ENCODE data around the gene ANXA7. TPM values are rescaled to one million over a fixed set of nuclear protein-coding genes. Genes with fewer than 3 reads are reported as not detected.

The ANXA7 gene
- total RNA-seq: 116 TPM
- long read RNA-seq, transcript ANXA7-202 (13 exons, 2,452 nt): minor isoform, 32 of 357 reads
- long read RNA-seq, transcript ANXA7-201 (14 exons, 2,174 nt): major isoform, 234 of 357 reads
- long read RNA-seq, partial matches to known transcripts: 56 of 357 reads
- long read RNA-seq, other reads (novel, unspliced or antisense): 35 of 357 reads

GRCh38 chr10:73413528-73414229 lies at the start of gene ANXA7:
Gene ANXA7, minus strand, starts transcription at chr10:73414058. Its CDS starts 13,202 bp downstream, at chr10:73400856.
- intact Hi-C loops (cut with micrococcal nuclease): no loop called here
- DNase-seq (peak; percentile 97), ATAC-seq (peak; percentile 99)

- ATAC-seq (no peak), DNase-seq (no peak)
- intact Hi-C loops (cut with micrococcal nuclease): no loop called here
Measured at GRCh38 chr10:73460897-73461296, 47.0 kb upstream of the ANXA7 start.

GRCh38 chr10:73459683-73460314 lies 45.9 kb upstream of the ANXA7 start:
- DNase-seq (no peak), ATAC-seq (no peak)
- intact Hi-C loops (cut with micrococcal nuclease): no loop called here

GRCh38 chr10:73456187-73456890 lies 42.5 kb upstream of the ANXA7 start:
- intact Hi-C loops (cut with micrococcal nuclease): no loop called here
- DNase-seq (no peak), ATAC-seq (peak; percentile 28)

- ATAC-seq: no peak
- intact Hi-C loops (cut with micrococcal nuclease): no loop called here
- no peak for DNase-seq
Measured at GRCh38 chr10:73449113-73449512, 35.3 kb upstream of the ANXA7 start.

GRCh38 chr10:73448384-73448783 lies 34.5 kb upstream of the ANXA7 start:
- DNase-seq (no peak), ATAC-seq (peak; percentile 66)
- intact Hi-C loops (cut with micrococcal nuclease): no loop called here

- ATAC-seq (no peak), DNase-seq (no peak)
- intact Hi-C loops (cut with micrococcal nuclease): no loop called here
Measured at GRCh38 chr10:73446926-73447325, 33.1 kb upstream of the ANXA7 start.

GRCh38 chr10:73444457-73444856 lies 30.6 kb upstream of the ANXA7 start:
- ATAC-seq (no peak), DNase-seq (no peak)
- intact Hi-C loops (cut with micrococcal nuclease): no loop called here

- ATAC-seq (no peak), DNase-seq (no peak)
- intact Hi-C loops (cut with micrococcal nuclease): no loop called here
Measured at GRCh38 chr10:73439605-73440312, 25.9 kb upstream of the ANXA7 start.

GRCh38 chr10:73439055-73439454 lies 25.2 kb upstream of the ANXA7 start:
- DNase-seq (no peak), ATAC-seq (no peak)
- intact Hi-C loops (cut with micrococcal nuclease): no loop called here

- intact Hi-C loops (cut with micrococcal nuclease): no loop called here
- ATAC-seq (peak; percentile 96), DNase-seq (peak; percentile 37)
Measured at GRCh38 chr10:73433538-73433867, 19.6 kb upstream of the ANXA7 start, which contains the start of gene MSS51. Gene MSS51, minus strand, starts transcription at chr10:73433561. Its CDS starts 5,277 bp downstream, at chr10:73428284.

GRCh38 chr10:73432646-73433537 lies 19.0 kb upstream of the ANXA7 start:
- DNase-seq (no peak), ATAC-seq (peak; percentile 76)
- intact Hi-C loops (cut with micrococcal nuclease): no loop called here

GRCh38 chr10:73426318-73426717 lies 12.5 kb upstream of the ANXA7 start:
- intact Hi-C loops (cut with micrococcal nuclease): no loop called here
- no peak for ATAC-seq

GRCh38 chr10:73424478-73424877 lies 10.6 kb upstream of the ANXA7 start:
- intact Hi-C loops (cut with micrococcal nuclease): no loop called here
- no peak for ATAC-seq
- DNase-seq: no peak

More at GRCh38 chr10:73426318-73426717, 12.5 kb upstream of the ANXA7 start:
- DNase-seq: no peak

- DNase-seq (no peak), ATAC-seq (no peak)
- intact Hi-C loops (cut with micrococcal nuclease): no loop called here
Measured at GRCh38 chr10:73423309-73423708, 9.5 kb upstream of the ANXA7 start.

- intact Hi-C loops (cut with micrococcal nuclease): no loop called here
- no peak for DNase-seq
- no peak for ATAC-seq
Measured at GRCh38 chr10:73416571-73416970, 2.7 kb upstream of the ANXA7 start.

- DNase-seq (no peak), ATAC-seq (peak; percentile 31)
- intact Hi-C loops (cut with micrococcal nuclease): no loop called here
Measured at GRCh38 chr10:73414230-73414945, 530 bp upstream of the ANXA7 start.

- no peak for DNase-seq
- intact Hi-C loops (cut with micrococcal nuclease): no loop called here
Measured at GRCh38 chr10:73413108-73413527, 740 bp downstream of the ANXA7 start.

More at GRCh38 chr10:73413108-73413527, 740 bp downstream of the ANXA7 start:
- peak; percentile 18 for ATAC-seq
